ENCODE results near the gene GRK3. TPM values are rescaled to one million over a fixed set of nuclear protein-coding genes. Genes with fewer than 3 reads are reported as not detected.

Gene GRK3
- polyA plus RNA-seq, 1 donor from 2014 or later, result 10.4 TPM

DNA sequence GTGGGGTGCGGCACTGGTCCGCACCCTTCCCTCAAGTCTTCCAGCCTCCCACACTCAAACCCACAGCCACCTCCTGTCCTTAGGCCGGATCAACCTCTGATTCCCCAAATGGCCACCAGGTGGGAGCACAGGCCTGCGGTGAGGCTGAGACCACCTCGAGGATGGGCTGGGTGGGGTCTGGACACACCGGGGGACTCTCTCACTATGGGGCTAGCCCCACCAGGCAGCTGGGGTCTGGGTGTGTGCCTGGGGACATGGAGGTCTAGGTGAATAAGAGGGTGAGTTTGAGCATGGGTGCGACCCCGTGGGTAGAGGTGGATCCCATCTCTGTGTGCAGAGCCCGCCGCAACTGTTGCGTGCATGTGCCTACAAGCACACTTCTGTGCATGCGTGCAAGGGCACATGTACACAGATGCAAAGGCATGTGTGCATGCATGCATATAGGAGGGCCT, 210.1 kb downstream of the GRK3 start:
- Mint-ChIP-seq H3K27ac (no peak overlapping the region), H3K9me3 (no peaks in the 10 kb centered on the region), H3K36me3 (no peaks in the 10 kb centered on the region), H3K4me1 (peaks cover 0 to 7% (median 4%) of the 10 kb centered on the region in 3 donors), H3K4me3 (no peak overlapping the region), H3K27me3 (peaks cover 11% of the 10 kb centered on the region)

DNA sequence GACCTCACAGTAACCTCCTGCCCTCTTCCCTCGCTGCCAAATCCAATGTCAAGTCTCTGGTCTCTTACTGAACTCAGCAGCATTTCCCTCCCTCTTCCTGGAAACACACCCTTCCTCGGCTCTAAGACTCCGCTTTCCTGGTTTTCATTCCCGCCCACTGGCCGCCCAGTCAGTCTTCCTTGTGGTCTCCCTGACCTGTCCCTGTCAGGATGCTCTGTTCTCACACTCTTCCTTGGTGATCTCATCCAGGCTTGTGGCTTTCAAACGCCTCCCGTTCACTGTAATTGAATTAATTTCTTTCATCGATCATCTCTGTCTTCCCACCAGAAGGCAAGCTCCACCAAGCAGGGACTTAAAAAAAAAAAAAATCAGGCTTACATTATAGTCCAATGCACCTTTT, 211.1 kb downstream of the GRK3 start:
- Mint-ChIP-seq H3K27me3 (peaks cover 11% of the 10 kb centered on the region), H3K9me3 (no peaks in the 10 kb centered on the region), H3K27ac (no peak overlapping the region), H3K36me3 (no peaks in the 10 kb centered on the region), H3K4me3 (no peak overlapping the region), H3K4me1 (peaks cover 0 to 7% (median 2%) of the 10 kb centered on the region in 3 donors)

DNA sequence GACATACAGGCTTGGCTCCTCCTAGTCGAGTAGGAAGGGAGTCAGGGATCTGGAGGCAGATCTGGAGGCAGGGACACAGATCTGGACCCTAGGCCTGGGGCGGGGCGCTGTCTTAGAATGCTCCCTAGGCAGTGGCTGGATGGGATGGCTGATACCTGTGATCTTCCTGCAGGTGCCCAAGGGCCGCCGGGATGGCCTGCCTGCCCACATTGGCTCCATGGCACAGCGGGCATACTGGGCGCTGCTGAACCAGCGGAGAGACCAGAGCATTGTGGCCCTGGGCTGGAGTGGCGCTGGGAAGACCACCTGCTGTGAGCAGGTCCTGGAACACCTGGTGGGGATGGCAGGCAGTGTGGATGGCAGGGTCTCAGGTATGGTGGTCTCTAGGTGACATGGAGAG, 212.9 kb downstream of the GRK3 start:
- Mint-ChIP-seq H3K36me3 (no peaks in the 10 kb centered on the region), H3K27ac (no peak overlapping the region), H3K27me3 (peaks cover 14% of the 10 kb centered on the region), H3K4me1 (peaks cover 0 to 7% (median 2%) of the 10 kb centered on the region in 3 donors), H3K4me3 (no peak overlapping the region), H3K9me3 (no peaks in the 10 kb centered on the region)

DNA sequence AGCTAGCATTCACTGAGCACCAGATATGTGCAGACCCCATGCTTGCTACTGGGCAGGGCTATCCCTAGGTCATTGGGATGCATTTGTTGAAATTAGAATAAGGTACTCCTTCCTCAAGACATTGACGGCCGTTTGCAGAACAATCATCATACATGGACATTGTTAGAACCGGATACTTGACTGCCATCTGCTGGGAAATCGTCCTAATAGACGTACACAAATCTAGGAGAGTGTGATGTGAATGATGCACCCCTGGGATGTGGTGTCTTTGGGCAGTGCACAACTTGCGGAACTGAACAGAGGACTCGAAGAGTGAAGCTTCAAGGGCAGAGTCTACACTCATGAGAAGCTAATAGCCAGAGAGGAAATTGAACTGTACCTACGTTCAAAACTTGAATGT, 213.4 kb downstream of the GRK3 start:
- Mint-ChIP-seq H3K27ac (no peak overlapping the region), H3K36me3 (no peaks in the 10 kb centered on the region), H3K27me3 (peaks cover 13% of the 10 kb centered on the region), H3K4me3 (no peak overlapping the region), H3K9me3 (no peaks in the 10 kb centered on the region), H3K4me1 (peaks cover 0 to 3% (median under 1%) of the 10 kb centered on the region in 3 donors)

Other genes with a start within 250 kb of the GRK3 start
- not detected for gene MYO18B, start 177.5 kb downstream of the GRK3 start, polyA plus RNA-seq

Data from IgD-negative memory B cell (primary cell).